Putamen (tissue), 1 donor: ENCODE results near the gene DOC2B.
A peak's percentile ranks its signal among the peaks of the same experiment; 100 is the strongest.
"Not testable (repeated sequence)": the region's sequence is repeated elsewhere in the genome, so short reads cannot be mapped to it uniquely, and the experiment has no call there.

Experiments
- DNase-seq: peaks from one replicate; pipeline ENCODE4 v3.0.0-alpha.2; 2016; ENCODE audit warnings: low spot score

DOC2B gene

GRCh38 chr17:144936-145670, 36.3 kb downstream of the DOC2B start:
- DNase-seq = no peak

GRCh38 chr17:143785-144281, 37.6 kb downstream of the DOC2B start:
- peak; percentile 48 for DNase-seq

GRCh38 chr17:142876-143784, 38.3 kb downstream of the DOC2B start:
- DNase-seq = no peak

- DNase-seq = no peak
Observed at GRCh38 chr17:142102-142661, 39.3 kb downstream of the DOC2B start.

GRCh38 chr17:139401-140205, 41.8 kb downstream of the DOC2B start:
- not testable (repeated sequence) for DNase-seq

GRCh38 chr17:137166-137807, 44.2 kb downstream of the DOC2B start, which contains the start of gene SCGB1C2:
Gene SCGB1C2, plus strand, starts transcription at chr17:137569. Its CDS starts 22 bp downstream, at chr17:137591.
- DNase-seq = not testable (repeated sequence)

- not testable (repeated sequence) for DNase-seq
Observed at GRCh38 chr17:136531-136930, 44.9 kb downstream of the DOC2B start.

GRCh38 chr17:135895-136294, 45.6 kb downstream of the DOC2B start:
- not testable (repeated sequence) for DNase-seq

- DNase-seq = not testable (repeated sequence)
Observed at GRCh38 chr17:135022-135421, 46.4 kb downstream of the DOC2B start.

- not testable (repeated sequence) for DNase-seq
Observed at GRCh38 chr17:134332-134785, 47.1 kb downstream of the DOC2B start.

- DNase-seq = not testable (repeated sequence)
Observed at GRCh38 chr17:133932-134331, 47.5 kb downstream of the DOC2B start.

GRCh38 chr17:118339-118917, 63.0 kb downstream of the DOC2B start:
- DNase-seq = not testable (repeated sequence)

- DNase-seq = not testable (repeated sequence)
Observed at GRCh38 chr17:113111-113510, 68.3 kb downstream of the DOC2B start.
